Neural progenitor cell (in vitro differentiated cells): ENCODE data around the gene HOXA1. TPM values are rescaled to one million over a fixed set of nuclear protein-coding genes. Genes with fewer than 3 reads are reported as not detected.

Experiments used
- DNase-seq: peaks from one replicate; pipeline ENCODE4 v3.0.0-alpha.2; 2016; ENCODE audit warnings: low spot score
- H2AFZ ChIP-seq: fragments of 200-600 bp; sonication (generic); replicated peaks from 2 replicates; pipeline ENCODE4 v1.6.1; 2016; ENCODE audit warnings: antibody characterized with exemption
- H3F3A ChIP-seq: fragments of 200-600 bp; sonication (generic); 2 replicates; pipeline ENCODE4 v1.6.1; 2016; ENCODE audit warnings: antibody characterized with exemption, low read depth
- H3K27ac ChIP-seq: fragments of 200-600 bp; sonication (generic); 2 replicates; pipeline ENCODE4 v1.5.1; 2016; ENCODE audit warnings: mild to moderate bottlenecking
- H3K27me3 ChIP-seq: fragments of 200-600 bp; sonication (generic); 2 replicates; pipeline ENCODE4 v1.6.1; 2016; ENCODE audit warnings: mild to moderate bottlenecking, moderate library complexity
- H3K36me3 ChIP-seq: fragments of 200-600 bp; sonication (generic); 2 replicates; pipeline ENCODE4 v1.5.1; 2016
- H3K4me1 ChIP-seq: fragments of 200-600 bp; sonication (generic); 2 replicates; pipeline ENCODE4 v1.6.1; 2016; ENCODE audit warnings: mixed run types
- H3K4me2 ChIP-seq: fragments of 200-600 bp; sonication (generic); 2 replicates; pipeline ENCODE4 v1.6.1; 2016
- H3K4me3 ChIP-seq: fragments of 200-600 bp; sonication (generic); 2 replicates; pipeline ENCODE4 v1.5.1; 2016
- H3K79me2 ChIP-seq: fragments of 200-600 bp; sonication (generic); 2 replicates; pipeline ENCODE4 v1.6.1; 2016; ENCODE audit warnings: low read depth
- H3K9ac ChIP-seq: fragments of 200-600 bp; sonication (generic); 2 replicates; pipeline ENCODE4 v1.6.1; 2016
- H3K9me3 ChIP-seq: fragments of 200-600 bp; sonication (generic); 2 replicates; pipeline ENCODE4 v1.5.1; 2016; ENCODE audit warnings: low read depth
- H4K20me1 ChIP-seq: fragments of 200-600 bp; sonication (generic); 2 replicates; pipeline ENCODE4 v1.6.1; 2016; ENCODE audit warnings: low read depth
- H3K27ac Mint-ChIP-seq: 3 replicates; pipeline ENCODE4 v1.8.0; 2021; ENCODE audit warnings: mixed read lengths
- H3K27me3 Mint-ChIP-seq: 2 replicates; pipeline ENCODE4 v1.8.0; 2022; ENCODE audit warnings: low read depth, mild to moderate bottlenecking, inconsistent platforms, moderate library complexity, mixed read lengths; ENCODE audit not compliant: insufficient read depth
- H3K36me3 Mint-ChIP-seq: 3 replicates; pipeline ENCODE4 v1.8.0; 2021; ENCODE audit warnings: mixed read lengths
- H3K4me1 Mint-ChIP-seq: 3 replicates; pipeline ENCODE4 v1.8.0; 2021; ENCODE audit warnings: mixed read lengths
- H3K4me3 Mint-ChIP-seq: 3 replicates; pipeline ENCODE4 v1.8.0; 2021; ENCODE audit warnings: mild to moderate bottlenecking, moderate library complexity, mixed read lengths
- H3K9me3 Mint-ChIP-seq: 3 replicates; pipeline ENCODE4 v1.8.0; 2020; ENCODE audit warnings: mixed read lengths
- CTCF ChIP-seq: fragments of 200-600 bp; sonication (generic); IDR thresholded peaks from 2 replicates; pipeline ENCODE4 v1.5.1; 2017; ENCODE audit warnings: antibody characterized with exemption, mild to moderate bottlenecking
- EZH2 ChIP-seq: fragments of 200-600 bp; sonication (generic); IDR thresholded peaks from 2 replicates; pipeline ENCODE4 v1.6.1; 2017; ENCODE audit warnings: antibody characterized with exemption, mild to moderate bottlenecking, moderate library complexity
- EZH2phosphoT487 ChIP-seq: fragments of 200-600 bp; sonication (generic); IDR thresholded peaks from 2 replicates; pipeline ENCODE4 v1.6.1; 2017; ENCODE audit warnings: antibody characterized with exemption
- total RNA-seq: library from RNA; depleted of rRNA; stranded (reverse); fragments of >200 nt; gene quantifications from 2 replicates; pipeline ENCODE4 v1.2.3, GENCODE V29; 2015; ENCODE audit warnings: low replicate concordance

HOXA1 gene
- total RNA-seq, 1 donor from 2014 or later: not detected

GRCh38 chr7:27099453-27100370, 3.9 kb upstream of the HOXA1 start:
- peaks cover 100% of the 10 kb centered on the region for H3K27me3 ChIP-seq
- no peak overlapping the region for H2AFZ ChIP-seq
- H3K9ac ChIP-seq: no peak overlapping the region
- no peak overlapping the region for H3K4me2 ChIP-seq
- no peaks in the 10 kb centered on the region for H3K36me3 ChIP-seq
- Mint-ChIP-seq H3K4me3 (no peak overlapping the region), H3K4me1 (peaks cover 10% of the 10 kb centered on the region), H3K9me3 (peaks cover 8% of the 10 kb centered on the region), H3K27ac (no peak overlapping the region), H3K36me3 (no peaks in the 10 kb centered on the region), H3K27me3 (peaks cover 94% of the 10 kb centered on the region)
- no peak for DNase-seq
- H3K4me3 ChIP-seq: no peak overlapping the region
- peaks cover 27% of the 10 kb centered on the region for H3F3A ChIP-seq
- no peak overlapping the region for H3K27ac ChIP-seq
- no peaks in the 10 kb centered on the region for H3K79me2 ChIP-seq
- peaks cover 11% of the 10 kb centered on the region for H3K4me1 ChIP-seq
- peaks cover 100% of the 10 kb centered on the region for H4K20me1 ChIP-seq
- H3K9me3 ChIP-seq: no peaks in the 10 kb centered on the region
- peak; percentile 12 for TF ChIP-seq EZH2phosphoT487
- peak; percentile 4 for TF ChIP-seq EZH2
- no peak for TF ChIP-seq CTCF

- peaks cover 100% of the 10 kb centered on the region for H4K20me1 ChIP-seq
- H3K4me1 Mint-ChIP-seq: peaks cover 10% of the 10 kb centered on the region
- no peak overlapping the region for H3K4me3 Mint-ChIP-seq
- H3K27me3 ChIP-seq: peaks cover 100% of the 10 kb centered on the region
- H3K27ac Mint-ChIP-seq: no peak overlapping the region
- H3F3A ChIP-seq: peaks cover 27% of the 10 kb centered on the region
- no peak overlapping the region for H3K4me2 ChIP-seq
- DNase-seq: peak; percentile 68
- no peaks in the 10 kb centered on the region for H3K9me3 ChIP-seq
- no peak overlapping the region for H2AFZ ChIP-seq
- peaks cover 94% of the 10 kb centered on the region for H3K27me3 Mint-ChIP-seq
- no peaks in the 10 kb centered on the region for H3K79me2 ChIP-seq
- H3K4me1 ChIP-seq: peaks cover 11% of the 10 kb centered on the region
- no peak overlapping the region for H3K27ac ChIP-seq
- H3K36me3 ChIP-seq: no peaks in the 10 kb centered on the region
- H3K9ac ChIP-seq: no peak overlapping the region
- H3K36me3 Mint-ChIP-seq: no peaks in the 10 kb centered on the region
- peaks cover 11% of the 10 kb centered on the region for H3K9me3 Mint-ChIP-seq
- TF ChIP-seq EZH2phosphoT487 (peak; percentile 97), EZH2 (peak; percentile 99), CTCF (no peak)
- no peak overlapping the region for H3K4me3 ChIP-seq
Observed at GRCh38 chr7:27098578-27099451, 3.0 kb upstream of the HOXA1 start.

GRCh38 chr7:27097686-27098577, 2.1 kb upstream of the HOXA1 start:
- H3K36me3 ChIP-seq: no peaks in the 10 kb centered on the region
- H3K4me3 Mint-ChIP-seq: peak overlapping the region; percentile 60
- H4K20me1 ChIP-seq: peaks cover 100% of the 10 kb centered on the region
- no peaks in the 10 kb centered on the region for H3K79me2 ChIP-seq
- H3K4me3 ChIP-seq: no peak overlapping the region
- H3K9ac ChIP-seq: no peak overlapping the region
- H3K27me3 Mint-ChIP-seq: peaks cover 94% of the 10 kb centered on the region
- H2AFZ ChIP-seq: no peak overlapping the region
- peaks cover 10% of the 10 kb centered on the region for H3K4me1 Mint-ChIP-seq
- peaks cover 12% of the 10 kb centered on the region for H3K9me3 Mint-ChIP-seq
- H3K27ac ChIP-seq: no peak overlapping the region
- H3K27ac Mint-ChIP-seq: no peak overlapping the region
- DNase-seq: peak; percentile 73
- peaks cover 27% of the 10 kb centered on the region for H3F3A ChIP-seq
- H3K27me3 ChIP-seq: peaks cover 100% of the 10 kb centered on the region
- peaks cover 11% of the 10 kb centered on the region for H3K4me1 ChIP-seq
- TF ChIP-seq EZH2phosphoT487 (peak; percentile 35), EZH2 (no peak)
- H3K36me3 Mint-ChIP-seq: no peaks in the 10 kb centered on the region
- H3K4me2 ChIP-seq: no peak overlapping the region
- H3K9me3 ChIP-seq: no peaks in the 10 kb centered on the region
